GM13977 (cell line): ENCODE data around the gene ANAPC15.

Experiments used
- DNase-seq: peaks from one replicate; pipeline ENCODE4 v3.0.0; 2012; ENCODE audit warnings: low spot score
- CTCF ChIP-seq: IDR thresholded peaks from 2 replicates; pipeline ENCODE4 v1.5.1; 2012; ENCODE audit warnings: mild to moderate bottlenecking, control low read depth; ENCODE audit not compliant: insufficient read depth; ENCODE audit errors: extremely low read depth, missing control alignments
- in situ Hi-C: fragments of 300-500 bp; cut with MboI; formaldehyde crosslinking; loops from one replicate; pipeline ENCODE4 v1.12.0; 2022; ENCODE audit warnings: low sequenced_read_pairs, low pct_unique_long_range_greater_than_20kb, mixed read lengths, inconsistent platforms; ENCODE audit not compliant: unreplicated experiment

ANAPC15 gene

GRCh38 chr11:72124046-72124445 is 11.6 kb upstream of the ANAPC15 start:
- no peak for TF ChIP-seq CTCF
- in situ Hi-C loops, result no loop called here
- no peak for DNase-seq

- no peak for DNase-seq
- in situ Hi-C loops, result no loop called here
- no peak for TF ChIP-seq CTCF
Observed at GRCh38 chr11:72123117-72123653, 10.7 kb upstream of the ANAPC15 start.

GRCh38 chr11:72122607-72123006 is 10.1 kb upstream of the ANAPC15 start:
- in situ Hi-C loops, result no loop called here
- TF ChIP-seq CTCF, result no peak
- no peak for DNase-seq

GRCh38 chr11:72120930-72121329 is 8.4 kb upstream of the ANAPC15 start:
- no peak for DNase-seq
- no peak for TF ChIP-seq CTCF
- in situ Hi-C loops, result no loop called here

GRCh38 chr11:72119198-72119597 is 6.7 kb upstream of the ANAPC15 start:
- no peak for DNase-seq
- TF ChIP-seq CTCF, result no peak
- in situ Hi-C loops, result no loop called here

- no peak for DNase-seq
Observed at GRCh38 chr11:72116019-72116755, 3.7 kb upstream of the ANAPC15 start.

More at GRCh38 chr11:72116019-72116755, 3.7 kb upstream of the ANAPC15 start:
- no peak for TF ChIP-seq CTCF
- in situ Hi-C loops, result no loop called here
